Liver (tissue), 9 donors: Measurements from ENCODE around the gene GSTP1. TPM values are rescaled to one million over a fixed set of nuclear protein-coding genes. Genes with fewer than 3 reads are reported as not detected.

ENCODE experiments used
- DNase-seq: peaks from one replicate; pipeline ENCODE4 v3.0.0-alpha.2; 2017; ENCODE audit warnings: low spot score
- H3K27ac ChIP-seq, 2 donors: one replicate each; pipeline ENCODE4 v1.7.0; 2013; ENCODE audit warnings: inconsistent platforms in 2 of 2, low read length in 2 of 2, control low read depth in 1 of 2, low read depth in 1 of 2, mild to moderate bottlenecking in 1 of 2
- H3K27me3 ChIP-seq, 4 donors: one replicate each; pipeline versions ENCODE4 v1.6.1 to v1.7.0; 2013; ENCODE audit warnings: low read length in 3 of 4, inconsistent platforms in 1 of 4, mild to moderate bottlenecking in 1 of 4, moderate library complexity in 1 of 4; ENCODE audit not compliant: control insufficient read depth in 4 of 4, insufficient read depth in 4 of 4
- H3K36me3 ChIP-seq, 4 donors: one replicate each; pipeline versions ENCODE4 v1.6.1 to v1.7.0; 2013; ENCODE audit warnings: low read length in 3 of 4, mild to moderate bottlenecking in 3 of 4, low read depth in 1 of 4, moderate library complexity in 1 of 4; ENCODE audit not compliant: control insufficient read depth in 4 of 4, insufficient read depth in 3 of 4
- H3K4me1 ChIP-seq, 4 donors: one replicate each; pipeline versions ENCODE4 v1.6.1 to v1.7.0; 2013; ENCODE audit warnings: low read length in 3 of 4, mild to moderate bottlenecking in 3 of 4, moderate library complexity in 1 of 4; ENCODE audit not compliant: control insufficient read depth in 4 of 4, insufficient read depth in 4 of 4
- H3K4me3 ChIP-seq, 3 donors: one replicate each; pipeline versions ENCODE4 v1.6.1 to v1.7.0; 2013; ENCODE audit warnings: low read length in 3 of 3, control low read depth in 1 of 3, low read depth in 1 of 3, mild to moderate bottlenecking in 1 of 3
- H3K9ac ChIP-seq, 2 donors: one replicate each; pipeline ENCODE4 v1.7.0; 2013; ENCODE audit warnings: low read length in 2 of 2, mild to moderate bottlenecking in 2 of 2, moderate library complexity in 2 of 2, control low read depth in 1 of 2, low read depth in 1 of 2
- H3K9me3 ChIP-seq, 4 donors: one replicate each; pipeline versions ENCODE4 v1.6.1 to v1.7.0; 2013; ENCODE audit warnings: low read length in 3 of 4; ENCODE audit not compliant: control insufficient read depth in 4 of 4
- EGR1 ChIP-seq, 2 donors: IDR thresholded peaks; 2 replicates each; pipeline ENCODE4 v1.6.1; 2016 to 2018; ENCODE audit warnings: antibody characterized with exemption in 2 of 2, low read depth in 2 of 2
- FOXA1 ChIP-seq: IDR thresholded peaks from 2 replicates; pipeline ENCODE4 v1.6.1; 2016; ENCODE audit warnings: antibody characterized with exemption
- FOXA2 ChIP-seq: IDR thresholded peaks from 2 replicates; pipeline ENCODE4 v1.6.1; 2016; ENCODE audit warnings: antibody characterized with exemption
- GABPA ChIP-seq, 2 donors: IDR thresholded peaks in 1 of 2; conservative IDR thresholded peaks in 1 of 2; 2 replicates each; pipeline ENCODE4 v1.6.1; 2016; ENCODE audit warnings: antibody characterized with exemption in 2 of 2, mild to moderate bottlenecking in 1 of 2, moderate library complexity in 1 of 2
- HNF4A ChIP-seq, 2 donors: conservative IDR thresholded peaks; 2 replicates each; pipeline ENCODE4 v1.6.1; 2016; ENCODE audit warnings: antibody characterized with exemption in 2 of 2, mild to moderate bottlenecking in 2 of 2
- HNF4G ChIP-seq: IDR thresholded peaks from 2 replicates; pipeline ENCODE4 v1.6.1; 2016; ENCODE audit warnings: antibody characterized with exemption
- JUND ChIP-seq, 2 donors: IDR thresholded peaks; 2 replicates each; pipeline ENCODE4 v1.6.1; 2016; ENCODE audit warnings: antibody characterized with exemption in 2 of 2
- NR2F2 ChIP-seq: IDR thresholded peaks from 2 replicates; pipeline ENCODE4 v1.6.1; 2016; ENCODE audit warnings: antibody characterized with exemption
- RAD21 ChIP-seq, 2 donors: IDR thresholded peaks; 2 replicates each; pipeline ENCODE4 v1.6.1; 2016; ENCODE audit warnings: antibody characterized with exemption in 2 of 2, mild to moderate bottlenecking in 2 of 2
- RXRA ChIP-seq, 2 donors: IDR thresholded peaks; 2 replicates each; pipeline ENCODE4 v1.6.1; 2017 to 2018; ENCODE audit warnings: antibody characterized with exemption in 2 of 2, mild to moderate bottlenecking in 1 of 2
- SP1 ChIP-seq: IDR thresholded peaks from 2 replicates; pipeline ENCODE4 v1.6.1; 2018; ENCODE audit warnings: antibody characterized with exemption, mild to moderate bottlenecking
- TAF1 ChIP-seq: conservative IDR thresholded peaks from 2 replicates; pipeline ENCODE4 v1.6.1; 2016; ENCODE audit warnings: antibody characterized with exemption, mild to moderate bottlenecking
- YY1 ChIP-seq: IDR thresholded peaks from 2 replicates; pipeline ENCODE4 v1.6.1; 2016; ENCODE audit warnings: antibody characterized with exemption, mild to moderate bottlenecking
- WGBS: extraction: QIAGEN DNeasy Blood & Tissue Kit; methylation state at CpG from one replicate; pipeline ENCODE4 v1.1.7; 2013; 5-methylcytosine and 5-hydroxymethylcytosine counted together
- polyA plus RNA-seq, 2 donors: library from polyadenylated mRNA; stranded (reverse) in 1 of 2; unstranded in 1 of 2; fragments of 200-250 nt in 1 of 2; fragments of >200 nt in 1 of 2; fragmentation: Nextera tagmentation in 1 of 2; extraction: Ambion mirVana in 1 of 2; gene quantifications; one replicate each; pipeline versions ENCODE4 v1.2.1 to v1.2.3, GENCODE V29; 2013 to 2015
- total RNA-seq, 2 donors: library from RNA; depleted of rRNA; stranded (reverse); fragments of >200 nt; gene quantifications; one replicate each; pipeline ENCODE4 v1.2.3, GENCODE V29; 2014
- TF ChIP-seq, protein P1 (sequence below): IDR thresholded peaks from 2 replicates; pipeline ENCODE4 v1.6.1; 2016; ENCODE audit warnings: antibody characterized with exemption
- TF ChIP-seq, protein P2 (sequence below): IDR thresholded peaks from 2 replicates; pipeline ENCODE4 v1.6.1; 2016; ENCODE audit warnings: antibody characterized with exemption
- TF ChIP-seq, protein P3 (sequence below): fragments of 150-350 bp; IDR thresholded peaks from 2 replicates; pipeline ENCODE4 v1.5.1; 2017; ENCODE audit warnings: improper control_type of control experiment, low read depth, low read length; ENCODE audit not compliant: missing input control
- TF ChIP-seq, protein P4 (sequence below): IDR thresholded peaks from 2 replicates; pipeline ENCODE4 v1.6.1; 2016; ENCODE audit warnings: antibody characterized with exemption
- TF ChIP-seq, protein P5 (sequence below): IDR thresholded peaks from 2 replicates; pipeline ENCODE4 v1.6.1; 2016; ENCODE audit warnings: antibody characterized with exemption, mild to moderate bottlenecking
- donor health status: healthy.
- donor health status: healthy.
- donor health status: healthy.
- donor health status: healthy.
- donor health status: healthy.

Gene GSTP1
- total and polyA plus RNA-seq, 4 donors = 25.6 to 228 (median 44.8) TPM

DNA sequence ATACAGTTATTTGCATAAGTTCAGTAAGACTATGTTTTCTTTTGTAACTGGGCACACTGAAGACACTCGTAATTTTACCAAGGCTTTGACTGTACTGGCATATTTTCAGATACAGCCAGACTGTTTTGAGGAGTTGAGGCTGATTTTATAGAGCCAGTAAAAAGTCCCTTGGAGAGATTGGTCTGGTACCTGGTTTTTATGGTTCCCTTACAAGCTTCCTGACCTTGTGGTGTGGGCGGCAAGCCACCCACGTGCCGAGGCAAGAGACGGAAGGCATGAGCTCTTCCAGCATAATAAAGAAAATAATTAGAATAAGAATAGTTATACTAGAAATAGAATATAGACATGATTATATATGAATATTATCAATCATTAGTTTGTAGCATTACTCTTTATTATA lies 11.3 kb upstream of the GSTP1 start:
- TF ChIP-seq, protein P1, sequence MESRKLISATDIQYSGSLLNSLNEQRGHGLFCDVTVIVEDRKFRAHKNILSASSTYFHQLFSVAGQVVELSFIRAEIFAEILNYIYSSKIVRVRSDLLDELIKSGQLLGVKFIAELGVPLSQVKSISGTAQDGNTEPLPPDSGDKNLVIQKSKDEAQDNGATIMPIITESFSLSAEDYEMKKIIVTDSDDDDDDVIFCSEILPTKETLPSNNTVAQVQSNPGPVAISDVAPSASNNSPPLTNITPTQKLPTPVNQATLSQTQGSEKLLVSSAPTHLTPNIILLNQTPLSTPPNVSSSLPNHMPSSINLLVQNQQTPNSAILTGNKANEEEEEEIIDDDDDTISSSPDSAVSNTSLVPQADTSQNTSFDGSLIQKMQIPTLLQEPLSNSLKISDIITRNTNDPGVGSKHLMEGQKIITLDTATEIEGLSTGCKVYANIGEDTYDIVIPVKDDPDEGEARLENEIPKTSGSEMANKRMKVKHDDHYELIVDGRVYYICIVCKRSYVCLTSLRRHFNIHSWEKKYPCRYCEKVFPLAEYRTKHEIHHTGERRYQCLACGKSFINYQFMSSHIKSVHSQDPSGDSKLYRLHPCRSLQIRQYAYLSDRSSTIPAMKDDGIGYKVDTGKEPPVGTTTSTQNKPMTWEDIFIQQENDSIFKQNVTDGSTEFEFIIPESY = no peak
- TF ChIP-seq HNF4A (conservative IDR thresholded peaks at IDR 0.05) = no peak
- TF ChIP-seq RAD21 (IDR thresholded peaks at IDR 0.05) = no peak
- TF ChIP-seq HNF4G = no peak
- TF ChIP-seq, protein P2, sequence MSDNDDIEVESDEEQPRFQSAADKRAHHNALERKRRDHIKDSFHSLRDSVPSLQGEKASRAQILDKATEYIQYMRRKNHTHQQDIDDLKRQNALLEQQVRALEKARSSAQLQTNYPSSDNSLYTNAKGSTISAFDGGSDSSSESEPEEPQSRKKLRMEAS = no peak
- no peak for TF ChIP-seq TAF1
- TF ChIP-seq FOXA2 = no peak
- TF ChIP-seq NR2F2 = no peak
- TF ChIP-seq RXRA (IDR thresholded peaks at IDR 0.05) = no peak
- TF ChIP-seq, protein P3, sequence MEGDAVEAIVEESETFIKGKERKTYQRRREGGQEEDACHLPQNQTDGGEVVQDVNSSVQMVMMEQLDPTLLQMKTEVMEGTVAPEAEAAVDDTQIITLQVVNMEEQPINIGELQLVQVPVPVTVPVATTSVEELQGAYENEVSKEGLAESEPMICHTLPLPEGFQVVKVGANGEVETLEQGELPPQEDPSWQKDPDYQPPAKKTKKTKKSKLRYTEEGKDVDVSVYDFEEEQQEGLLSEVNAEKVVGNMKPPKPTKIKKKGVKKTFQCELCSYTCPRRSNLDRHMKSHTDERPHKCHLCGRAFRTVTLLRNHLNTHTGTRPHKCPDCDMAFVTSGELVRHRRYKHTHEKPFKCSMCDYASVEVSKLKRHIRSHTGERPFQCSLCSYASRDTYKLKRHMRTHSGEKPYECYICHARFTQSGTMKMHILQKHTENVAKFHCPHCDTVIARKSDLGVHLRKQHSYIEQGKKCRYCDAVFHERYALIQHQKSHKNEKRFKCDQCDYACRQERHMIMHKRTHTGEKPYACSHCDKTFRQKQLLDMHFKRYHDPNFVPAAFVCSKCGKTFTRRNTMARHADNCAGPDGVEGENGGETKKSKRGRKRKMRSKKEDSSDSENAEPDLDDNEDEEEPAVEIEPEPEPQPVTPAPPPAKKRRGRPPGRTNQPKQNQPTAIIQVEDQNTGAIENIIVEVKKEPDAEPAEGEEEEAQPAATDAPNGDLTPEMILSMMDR = no peak
- no peak for TF ChIP-seq SP1
- TF ChIP-seq JUND (IDR thresholded peaks at IDR 0.05) = no peak
- TF ChIP-seq, protein P4, sequence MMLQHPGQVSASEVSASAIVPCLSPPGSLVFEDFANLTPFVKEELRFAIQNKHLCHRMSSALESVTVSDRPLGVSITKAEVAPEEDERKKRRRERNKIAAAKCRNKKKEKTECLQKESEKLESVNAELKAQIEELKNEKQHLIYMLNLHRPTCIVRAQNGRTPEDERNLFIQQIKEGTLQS = no peak
- no peak for TF ChIP-seq GABPA (IDR thresholded peaks at IDR 0.05 in 1 of 2, conservative IDR thresholded peaks at IDR 0.05 in 1 of 2)
- no peak for TF ChIP-seq EGR1 (IDR thresholded peaks at IDR 0.05; ENCODE audit: low read depth in 2 of 2)
- TF ChIP-seq, protein P5, sequence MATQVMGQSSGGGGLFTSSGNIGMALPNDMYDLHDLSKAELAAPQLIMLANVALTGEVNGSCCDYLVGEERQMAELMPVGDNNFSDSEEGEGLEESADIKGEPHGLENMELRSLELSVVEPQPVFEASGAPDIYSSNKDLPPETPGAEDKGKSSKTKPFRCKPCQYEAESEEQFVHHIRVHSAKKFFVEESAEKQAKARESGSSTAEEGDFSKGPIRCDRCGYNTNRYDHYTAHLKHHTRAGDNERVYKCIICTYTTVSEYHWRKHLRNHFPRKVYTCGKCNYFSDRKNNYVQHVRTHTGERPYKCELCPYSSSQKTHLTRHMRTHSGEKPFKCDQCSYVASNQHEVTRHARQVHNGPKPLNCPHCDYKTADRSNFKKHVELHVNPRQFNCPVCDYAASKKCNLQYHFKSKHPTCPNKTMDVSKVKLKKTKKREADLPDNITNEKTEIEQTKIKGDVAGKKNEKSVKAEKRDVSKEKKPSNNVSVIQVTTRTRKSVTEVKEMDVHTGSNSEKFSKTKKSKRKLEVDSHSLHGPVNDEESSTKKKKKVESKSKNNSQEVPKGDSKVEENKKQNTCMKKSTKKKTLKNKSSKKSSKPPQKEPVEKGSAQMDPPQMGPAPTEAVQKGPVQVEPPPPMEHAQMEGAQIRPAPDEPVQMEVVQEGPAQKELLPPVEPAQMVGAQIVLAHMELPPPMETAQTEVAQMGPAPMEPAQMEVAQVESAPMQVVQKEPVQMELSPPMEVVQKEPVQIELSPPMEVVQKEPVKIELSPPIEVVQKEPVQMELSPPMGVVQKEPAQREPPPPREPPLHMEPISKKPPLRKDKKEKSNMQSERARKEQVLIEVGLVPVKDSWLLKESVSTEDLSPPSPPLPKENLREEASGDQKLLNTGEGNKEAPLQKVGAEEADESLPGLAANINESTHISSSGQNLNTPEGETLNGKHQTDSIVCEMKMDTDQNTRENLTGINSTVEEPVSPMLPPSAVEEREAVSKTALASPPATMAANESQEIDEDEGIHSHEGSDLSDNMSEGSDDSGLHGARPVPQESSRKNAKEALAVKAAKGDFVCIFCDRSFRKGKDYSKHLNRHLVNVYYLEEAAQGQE = no peak
- TF ChIP-seq YY1 = no peak
- TF ChIP-seq FOXA1 = no peak
- Histone ChIP-seq H3K27me3 (no peaks in the 10 kb centered on the region), H3K4me3 (no peak overlapping the region), H3K27ac (no peak overlapping the region), H3K4me1 (peaks cover 0 to 3% (median 1%) of the 10 kb centered on the region in 4 donors), H3K36me3 (no peaks in the 10 kb centered on the region), H3K9me3 (no peaks in the 10 kb centered on the region), H3K9ac (no peak overlapping the region)
- DNase-seq = no peak
- 19% methylated on average over 5 of the region's 5 CpGs for WGBS
